ENCODE results near the gene GPR78.

GRCh38 chr4:8543623-8544022 lies 36.6 kb upstream of the GPR78 start:
- TF ChIP-seq EZH2 (IDR thresholded peaks at IDR 0.05; ENCODE audit: borderline replicate concordance, low read depth, low read length, severe bottlenecking) (no peak), CTCF (IDR thresholded peaks at IDR 0.05; ENCODE audit: borderline replicate concordance, extremely low read depth, low read length, poor library complexity, severe bottlenecking) (no peak)

Measured in DND-41 (cell line).